Naive thymus-derived CD8-positive, alpha-beta T cell (primary cell): ENCODE measurements around the gene NWD2. TPM values are rescaled to one million over a fixed set of nuclear protein-coding genes. Genes with fewer than 3 reads are reported as not detected.

Source experiments
- ATAC-seq, 2 donors: fragments of 150-1000 bp; cut with Tn5 transposase in 1 of 2; sonication (Bioruptor Pico), chemical (Tn5 transposase) in 1 of 2; 1 replicate in 1 of 2; 2 replicates in 1 of 2; pipeline ENCODE4 v1.10.0; 2021; ENCODE audit warnings: mild to moderate bottlenecking in 2 of 2, moderate library complexity in 2 of 2
- POLR2A ChIA-PET: fragments of 350-600 bp; sonication (Branson Sonifier 250); formaldehyde crosslinking; loops from one replicate; lab custom pipeline; 2021; ENCODE audit warnings: antibody characterized with exemption; lab: Charles Lee
- DNase-seq, 10 donors: peaks; one replicate each; pipeline versions ENCODE4 v3.0.0 to v3.0.0-alpha.2; 2020 to 2022
- H3K27ac Mint-ChIP-seq, 10 donors: one replicate each; pipeline ENCODE4 v1.8.0; 2020 to 2022; ENCODE audit warnings: mild to moderate bottlenecking in 10 of 10, mixed read lengths in 10 of 10, moderate library complexity in 4 of 10, inconsistent platforms in 1 of 10
- H3K27me3 Mint-ChIP-seq, 5 donors: one replicate each; pipeline ENCODE4 v1.8.0; 2021 to 2022; ENCODE audit warnings: mixed read lengths in 5 of 5
- H3K36me3 Mint-ChIP-seq, 3 donors: one replicate each; pipeline ENCODE4 v1.8.0; 2020 to 2022; ENCODE audit warnings: mixed read lengths in 3 of 3, mild to moderate bottlenecking in 2 of 3, inconsistent platforms in 1 of 3
- H3K4me1 Mint-ChIP-seq, 4 donors: one replicate each; pipeline ENCODE4 v1.8.0; 2021 to 2022; ENCODE audit warnings: mixed read lengths in 4 of 4
- H3K4me3 Mint-ChIP-seq, 10 donors: one replicate each; pipeline ENCODE4 v1.8.0; 2020 to 2022; ENCODE audit warnings: mild to moderate bottlenecking in 10 of 10, mixed read lengths in 10 of 10, moderate library complexity in 6 of 10, inconsistent platforms in 1 of 10
- H3K9me3 Mint-ChIP-seq, 9 donors: one replicate each; pipeline ENCODE4 v1.8.0; 2020 to 2022; ENCODE audit warnings: mixed read lengths in 9 of 9, mild to moderate bottlenecking in 3 of 9, inconsistent platforms in 1 of 9, moderate library complexity in 1 of 9
- polyA plus RNA-seq, 3 donors: library from polyadenylated mRNA; unstranded; fragments of 300-500 nt; fragmentation: Illumina TruSeq; gene quantifications; one replicate each; pipeline ENCODE4 v1.2.3, GENCODE V29; 2021
- total RNA-seq, 8 experiments: library from RNA in 2 of 8; stranded (reverse) in 2 of 8; gene quantifications; one replicate each; pipeline ENCODE4 v1.2.3 and lab custom pipeline; 2021 to 2026

NWD2 gene
- total and polyA plus RNA-seq, 5 experiments from 2014 or later, result not detected

DNA sequence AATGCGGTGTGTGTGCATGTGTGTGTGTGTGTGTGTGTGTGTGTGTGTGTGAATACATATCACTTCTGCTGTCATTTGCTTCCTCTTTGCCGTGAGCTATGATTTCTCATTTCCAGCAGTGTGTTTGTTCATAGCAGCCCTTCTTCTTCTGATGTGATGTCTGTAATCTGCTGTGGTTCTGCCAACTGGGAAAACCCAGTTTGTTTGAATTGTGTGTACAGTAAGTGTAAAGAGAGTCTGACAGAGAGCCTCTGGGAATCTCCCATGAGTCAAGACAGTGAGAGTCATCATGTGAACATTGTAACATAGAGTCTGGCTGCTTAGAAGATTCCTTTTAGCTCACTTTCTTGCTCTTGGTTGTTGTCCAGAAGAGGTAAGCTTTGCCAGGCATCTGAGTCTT lies 8.4 kb upstream of the NWD2 start:
- DNase-seq, result no peak
- ATAC-seq, result no peak
- no peak overlapping the region for H3K4me3 Mint-ChIP-seq
- peaks cover 11 to 43% (median 28%) of the 10 kb centered on the region in 5 donors for H3K27me3 Mint-ChIP-seq
- H3K36me3 Mint-ChIP-seq, result no peaks in the 10 kb centered on the region
- no peaks in the 10 kb centered on the region for H3K4me1 Mint-ChIP-seq
- peaks cover 0 to 4% (median 0%) of the 10 kb centered on the region in 9 donors for H3K9me3 Mint-ChIP-seq
- POLR2A ChIA-PET, result no interaction called here
- H3K27ac Mint-ChIP-seq, result no peak overlapping the region

DNA sequence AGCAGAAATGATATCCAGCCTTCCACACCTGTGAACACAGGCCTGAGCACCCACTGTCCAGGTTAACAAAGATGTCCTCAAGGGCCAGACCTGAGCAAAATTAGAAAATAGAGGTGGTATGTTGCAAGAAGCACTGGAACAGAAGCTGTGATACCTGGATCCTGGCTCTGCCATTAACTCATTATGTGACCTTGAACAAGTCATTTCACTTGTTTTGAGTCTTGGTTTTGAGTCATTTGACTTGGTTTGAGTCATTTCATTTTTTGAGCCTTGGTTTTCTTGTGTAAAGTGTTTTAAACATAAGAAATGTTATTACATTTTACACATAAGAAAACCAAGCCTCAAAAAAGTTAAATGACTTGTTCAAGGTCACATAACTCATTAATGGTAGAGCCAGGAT lies 2.9 kb upstream of the NWD2 start:
- no peak for ATAC-seq

DNA sequence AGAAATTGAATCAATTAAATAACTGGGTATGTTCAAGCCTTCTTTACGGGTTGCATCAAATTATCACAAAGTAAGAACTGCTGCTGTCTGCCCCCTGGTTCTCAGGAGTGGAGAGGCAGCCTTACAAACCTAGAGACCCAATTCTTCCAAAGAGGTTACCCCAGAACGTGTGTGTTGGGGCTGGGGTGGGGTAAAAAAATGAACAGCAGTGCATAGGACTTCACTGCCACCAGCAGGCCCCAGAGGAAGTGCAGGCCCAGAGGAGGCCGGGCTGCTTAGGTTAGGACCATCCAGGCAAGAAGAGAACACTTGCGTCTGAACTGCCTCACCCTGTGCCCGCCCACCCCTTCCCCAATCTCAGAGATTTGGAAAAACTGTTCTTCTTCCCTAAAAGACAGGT lies 1.5 kb upstream of the NWD2 start:
- peaks cover 0 to 6% (median 0%) of the 10 kb centered on the region in 9 donors for H3K9me3 Mint-ChIP-seq
- H3K36me3 Mint-ChIP-seq, result peaks cover 0 to 2% (median 0%) of the 10 kb centered on the region in 3 donors
- no peak overlapping the region for H3K27ac Mint-ChIP-seq
- no peak for DNase-seq
- H3K4me1 Mint-ChIP-seq, result peaks cover 0 to 6% (median under 1%) of the 10 kb centered on the region in 4 donors
- ATAC-seq, result no peak
- H3K4me3 Mint-ChIP-seq, result no peak overlapping the region
- peaks cover 26 to 59% (median 41%) of the 10 kb centered on the region in 5 donors for H3K27me3 Mint-ChIP-seq
- POLR2A ChIA-PET, result no interaction called here

More for the DNA sequence above, 2.9 kb upstream of the NWD2 start:
- DNase-seq, result no peak
- peaks cover 0 to 6% (median under 1%) of the 10 kb centered on the region in 4 donors for H3K4me1 Mint-ChIP-seq
- peaks cover 0 to 2% (median 0%) of the 10 kb centered on the region in 3 donors for H3K36me3 Mint-ChIP-seq
- POLR2A ChIA-PET, result no interaction called here
- no peak overlapping the region for H3K27ac Mint-ChIP-seq
- H3K27me3 Mint-ChIP-seq, result peaks cover 28 to 58% (median 39%) of the 10 kb centered on the region in 5 donors
- H3K4me3 Mint-ChIP-seq, result no peak overlapping the region
- H3K9me3 Mint-ChIP-seq, result peaks cover 0 to 6% (median 0%) of the 10 kb centered on the region in 9 donors

DNA sequence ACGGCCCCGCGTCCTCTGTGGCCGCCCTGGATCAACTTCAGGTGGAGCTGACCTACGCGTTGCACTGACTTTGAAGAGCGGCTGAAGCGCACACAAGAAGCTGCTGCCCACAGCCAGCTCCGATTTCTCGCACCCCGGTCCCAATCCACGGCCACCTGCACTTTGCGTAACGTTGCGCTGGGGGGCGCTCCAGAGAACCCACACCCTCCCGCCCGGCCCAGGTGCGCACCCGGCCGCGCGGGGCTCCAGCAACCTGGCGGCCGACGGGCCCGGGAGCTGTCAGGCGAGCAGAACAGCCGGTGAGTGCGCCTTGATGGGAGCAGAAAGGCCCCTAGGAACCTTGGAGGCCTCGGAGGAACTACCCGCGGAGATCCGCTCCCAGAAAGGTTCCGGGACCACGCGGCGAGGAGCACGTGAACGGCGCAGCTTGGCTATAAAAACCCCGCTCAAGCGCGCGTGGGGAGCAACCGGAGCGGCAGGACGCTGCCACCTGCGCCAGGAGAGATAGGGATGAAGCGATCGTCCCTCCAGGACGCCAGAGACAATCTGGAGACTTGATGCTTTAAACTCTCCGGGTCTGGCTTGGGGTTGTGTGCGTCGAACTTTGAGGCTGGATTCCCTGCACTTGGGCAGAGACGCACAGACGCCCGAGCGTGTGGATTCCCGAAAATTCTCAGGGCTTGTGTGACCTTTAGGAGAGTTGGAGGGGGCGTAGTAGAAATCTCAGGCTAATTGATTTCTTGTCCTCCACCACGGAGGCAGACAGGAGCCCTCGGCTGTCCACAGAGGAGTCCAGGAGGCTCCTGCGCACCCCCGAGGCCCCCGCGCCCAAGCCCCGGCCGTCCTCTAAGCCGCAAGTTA lies 591 bp upstream of the NWD2 start:
- H3K9me3 Mint-ChIP-seq, result peaks cover 0 to 6% (median 0%) of the 10 kb centered on the region in 9 donors
- no peak for DNase-seq
- H3K27ac Mint-ChIP-seq, result peak overlapping the region in 1 of 10 donors; percentile 49
- H3K4me3 Mint-ChIP-seq, result no peak overlapping the region
- peaks cover 25 to 68% (median 41%) of the 10 kb centered on the region in 5 donors for H3K27me3 Mint-ChIP-seq
- no peak for ATAC-seq
- H3K36me3 Mint-ChIP-seq, result peaks cover 0 to 2% (median 0%) of the 10 kb centered on the region in 3 donors
- POLR2A ChIA-PET, result no interaction called here
- peaks cover 0 to 6% (median under 1%) of the 10 kb centered on the region in 4 donors for H3K4me1 Mint-ChIP-seq

DNA sequence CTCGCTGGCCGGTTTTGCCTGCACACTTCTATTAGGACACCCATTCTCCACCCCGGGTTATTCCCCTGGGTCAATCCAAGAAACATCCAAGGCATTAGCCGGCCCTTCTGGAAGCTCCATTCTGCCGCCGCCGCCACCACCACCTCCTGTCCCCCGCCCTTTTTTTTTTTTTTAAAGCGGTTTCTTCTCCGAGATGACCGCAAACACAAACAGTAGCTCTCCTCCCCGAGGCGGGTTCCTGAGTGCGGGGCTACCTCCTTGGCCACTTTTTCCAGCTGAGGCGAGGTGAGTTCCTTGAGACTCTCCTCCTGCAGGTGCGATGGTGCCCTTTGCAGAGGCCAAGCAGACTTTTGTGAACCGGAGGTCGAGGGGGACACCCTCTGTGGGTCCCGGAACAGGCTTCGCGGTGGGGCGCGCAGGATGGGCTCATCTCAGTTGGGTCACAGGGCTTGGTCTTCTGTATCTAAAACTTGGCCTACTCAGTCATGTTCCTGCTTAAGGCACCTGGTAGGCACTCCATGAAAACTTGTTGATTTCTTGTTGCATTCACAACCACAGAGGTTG lies 930 bp downstream of the NWD2 start:
- no peak for DNase-seq
- H3K36me3 Mint-ChIP-seq, result peaks cover 0 to 2% (median 0%) of the 10 kb centered on the region in 3 donors
- POLR2A ChIA-PET, result no interaction called here
- peaks cover 25 to 80% (median 45%) of the 10 kb centered on the region in 5 donors for H3K27me3 Mint-ChIP-seq
- peaks cover 0 to 6% (median under 1%) of the 10 kb centered on the region in 4 donors for H3K4me1 Mint-ChIP-seq
- no peak for ATAC-seq
- peak overlapping the region in 1 of 10 donors; percentile 43 for H3K4me3 Mint-ChIP-seq
- peaks cover 0 to 6% (median 0%) of the 10 kb centered on the region in 9 donors for H3K9me3 Mint-ChIP-seq
- no peak overlapping the region for H3K27ac Mint-ChIP-seq

DNA sequence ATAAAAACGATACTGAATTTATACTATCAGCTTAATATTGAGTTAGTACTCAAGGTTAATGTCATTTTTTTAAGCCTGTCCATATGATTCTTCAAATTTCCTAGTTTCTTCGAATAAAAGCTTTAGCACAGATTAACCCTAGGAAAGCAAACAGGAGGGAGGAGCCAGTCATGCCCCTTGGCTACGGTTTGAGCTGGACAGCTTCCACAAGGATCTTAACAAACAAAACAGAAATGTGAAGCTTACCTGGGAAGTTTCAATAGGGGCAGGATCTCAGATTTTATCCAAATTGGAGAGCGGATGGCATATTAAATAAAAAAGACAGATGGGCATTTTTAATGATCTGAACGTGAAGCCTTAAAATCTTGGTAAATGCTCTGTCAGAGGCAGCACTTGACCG lies 2.3 kb downstream of the NWD2 start:
- POLR2A ChIA-PET, result no interaction called here
- Mint-ChIP-seq H3K27ac (no peak overlapping the region), H3K4me3 (no peak overlapping the region), H3K9me3 (peaks cover 0 to 6% (median 0%) of the 10 kb centered on the region in 9 donors), H3K36me3 (peaks cover 0 to 2% (median 0%) of the 10 kb centered on the region in 3 donors), H3K4me1 (peaks cover 0 to 6% (median under 1%) of the 10 kb centered on the region in 4 donors), H3K27me3 (peaks cover 22 to 79% (median 42%) of the 10 kb centered on the region in 5 donors)
- DNase-seq, result no peak
- ATAC-seq, result no peak

DNA sequence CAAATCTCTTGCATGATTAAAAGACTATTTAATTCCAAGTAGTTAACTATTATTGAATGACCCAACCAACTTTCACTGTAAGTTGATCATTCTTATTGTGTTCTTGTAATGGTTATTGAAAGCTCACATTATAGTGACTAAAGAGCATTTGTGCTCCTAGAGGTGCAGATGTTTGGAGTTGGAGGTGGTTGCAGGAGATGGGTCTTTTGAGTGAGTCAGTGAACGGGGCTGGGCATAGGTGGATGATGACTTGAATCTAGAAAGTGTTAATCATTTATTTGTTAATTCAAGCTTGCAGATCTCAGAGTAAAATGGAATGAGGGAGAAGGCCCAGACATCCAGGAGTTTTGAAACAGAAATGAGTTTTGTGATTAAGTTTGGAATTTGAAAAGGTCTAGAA lies 13.7 kb downstream of the NWD2 start:
- no peaks in the 10 kb centered on the region for H3K4me1 Mint-ChIP-seq
- no peak overlapping the region for H3K4me3 Mint-ChIP-seq
- no peaks in the 10 kb centered on the region for H3K36me3 Mint-ChIP-seq
- no peak overlapping the region for H3K27ac Mint-ChIP-seq
- ATAC-seq (no peak), DNase-seq (no peak)
- no peaks in the 10 kb centered on the region for H3K9me3 Mint-ChIP-seq
- POLR2A ChIA-PET, result no interaction called here
- H3K27me3 Mint-ChIP-seq, result peaks cover 2 to 24% (median 4%) of the 10 kb centered on the region in 5 donors

DNA sequence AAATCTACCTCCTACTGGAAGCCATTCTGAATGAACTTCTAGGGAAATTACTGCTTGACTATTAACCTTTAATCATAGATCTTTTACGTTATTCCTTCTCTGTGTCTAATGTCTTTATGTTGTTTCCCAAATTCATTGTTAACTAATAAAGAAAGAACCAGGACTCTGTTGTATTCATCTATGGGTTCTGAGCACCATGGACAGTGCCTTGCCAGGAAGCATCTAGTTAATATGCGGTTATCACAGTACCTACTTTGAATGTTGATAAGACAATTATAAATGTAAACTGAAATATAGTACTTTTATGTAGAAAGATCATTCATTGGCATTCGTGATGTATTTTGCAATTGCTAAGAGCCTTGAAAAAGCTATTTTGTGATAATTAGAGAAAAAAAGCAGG lies 23.8 kb downstream of the NWD2 start:
- H3K27ac Mint-ChIP-seq, result no peak overlapping the region
- peaks cover 5 to 21% (median 9%) of the 10 kb centered on the region in 5 donors for H3K27me3 Mint-ChIP-seq
- POLR2A ChIA-PET, result no interaction called here
- H3K4me1 Mint-ChIP-seq, result no peaks in the 10 kb centered on the region
- no peaks in the 10 kb centered on the region for H3K36me3 Mint-ChIP-seq
- no peak for DNase-seq
- H3K4me3 Mint-ChIP-seq, result no peak overlapping the region
- H3K9me3 Mint-ChIP-seq, result peaks cover 0 to 5% (median 0%) of the 10 kb centered on the region in 9 donors
- ATAC-seq, result no peak

DNA sequence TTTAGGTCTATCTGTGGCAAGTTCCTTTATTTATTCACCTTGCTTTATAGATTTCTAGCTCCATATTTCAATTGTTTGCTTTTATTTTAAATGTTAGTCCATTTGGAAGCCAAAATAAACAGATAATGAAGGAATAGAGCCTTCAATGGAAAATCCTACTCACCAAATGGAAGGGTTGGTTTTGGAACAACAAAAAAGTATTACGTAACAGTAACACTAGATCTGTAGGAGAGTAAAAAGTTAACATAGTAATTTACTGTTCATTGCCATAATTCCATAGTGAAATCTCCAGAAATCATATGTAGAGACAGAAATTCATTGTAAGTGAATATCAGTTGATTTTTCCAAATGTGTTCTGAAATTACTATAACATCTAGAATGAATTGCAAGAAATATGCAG lies 34.6 kb downstream of the NWD2 start:
- H3K4me3 Mint-ChIP-seq, result no peak overlapping the region
- peaks cover 0 to 5% (median 1%) of the 10 kb centered on the region in 5 donors for H3K27me3 Mint-ChIP-seq
- H3K36me3 Mint-ChIP-seq, result peaks cover 0 to 12% (median 1%) of the 10 kb centered on the region in 3 donors
- peaks cover 6 to 40% (median 14%) of the 10 kb centered on the region in 9 donors for H3K9me3 Mint-ChIP-seq
- H3K27ac Mint-ChIP-seq, result no peak overlapping the region
- POLR2A ChIA-PET, result no interaction called here
- no peaks in the 10 kb centered on the region for H3K4me1 Mint-ChIP-seq
- DNase-seq, result no peak
- no peak for ATAC-seq

DNA sequence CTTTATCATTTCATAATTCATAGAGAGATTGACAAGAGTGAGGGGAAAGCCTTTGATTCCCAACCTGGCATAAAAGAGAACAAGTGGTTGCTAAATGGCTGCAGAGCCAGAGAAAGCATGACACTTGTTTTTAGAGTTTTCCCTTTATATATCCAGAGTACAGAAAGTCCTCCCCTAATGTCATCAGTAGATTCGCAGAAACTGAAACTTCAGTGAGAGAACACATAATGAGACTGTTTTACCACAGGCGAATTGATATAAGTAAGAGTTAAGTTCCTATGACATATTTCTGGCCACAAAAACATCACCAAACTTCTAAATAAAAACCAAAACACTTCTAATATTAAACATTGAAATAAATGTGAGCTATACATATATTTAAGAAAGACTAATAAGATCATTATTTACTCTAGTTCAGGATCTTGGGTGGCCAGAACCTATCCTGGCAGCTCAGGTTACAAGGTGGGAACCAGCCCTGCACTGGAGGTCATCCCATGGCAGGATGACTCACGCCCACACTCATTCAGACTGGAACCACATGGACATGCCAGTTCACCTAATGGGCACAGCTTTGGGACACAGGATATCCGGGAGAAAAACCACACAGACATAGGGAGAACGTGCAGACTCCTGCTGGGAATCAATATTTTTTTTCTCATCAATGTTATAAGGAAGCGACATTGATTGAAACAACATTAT lies 35.5 kb downstream of the NWD2 start:
- no peak for ATAC-seq
- no peaks in the 10 kb centered on the region for H3K4me1 Mint-ChIP-seq

DNA sequence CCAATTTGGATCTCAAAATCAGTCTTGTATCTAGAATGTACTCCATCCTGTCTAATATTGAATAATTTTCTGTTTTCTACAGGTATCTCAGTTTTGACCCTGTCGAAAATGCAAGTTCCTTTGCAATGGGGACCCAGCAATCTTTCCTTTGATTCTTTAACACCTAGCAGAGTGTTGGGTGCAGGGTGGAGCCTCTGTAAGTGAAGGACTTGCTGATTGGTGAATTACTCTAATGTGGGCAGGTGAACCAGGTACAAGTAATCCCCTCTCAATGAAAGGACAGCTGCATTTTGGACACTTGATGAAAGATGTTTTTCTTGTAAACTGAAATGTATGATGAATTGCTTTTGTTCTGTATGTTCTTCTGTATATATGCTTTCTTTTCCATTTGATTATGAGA lies 54.9 kb downstream of the NWD2 start:
- POLR2A ChIA-PET, result no interaction called here
- DNase-seq (no peak), ATAC-seq (no peak)
- Mint-ChIP-seq H3K4me1 (no peaks in the 10 kb centered on the region), H3K27ac (no peak overlapping the region), H3K27me3 (peaks cover 0 to 15% (median 2%) of the 10 kb centered on the region in 5 donors), H3K9me3 (peaks cover 0 to 3% (median 0%) of the 10 kb centered on the region in 9 donors), H3K4me3 (no peak overlapping the region), H3K36me3 (no peaks in the 10 kb centered on the region)

More for the DNA sequence above, 35.5 kb downstream of the NWD2 start:
- Mint-ChIP-seq H3K27ac (no peak overlapping the region), H3K27me3 (peaks cover 0 to 10% (median 5%) of the 10 kb centered on the region in 5 donors), H3K36me3 (peaks cover 0 to 12% (median 1%) of the 10 kb centered on the region in 3 donors), H3K4me3 (no peak overlapping the region), H3K9me3 (peaks cover 6 to 38% (median 14%) of the 10 kb centered on the region in 9 donors)
- no peak for DNase-seq
- POLR2A ChIA-PET, result no interaction called here

DNA sequence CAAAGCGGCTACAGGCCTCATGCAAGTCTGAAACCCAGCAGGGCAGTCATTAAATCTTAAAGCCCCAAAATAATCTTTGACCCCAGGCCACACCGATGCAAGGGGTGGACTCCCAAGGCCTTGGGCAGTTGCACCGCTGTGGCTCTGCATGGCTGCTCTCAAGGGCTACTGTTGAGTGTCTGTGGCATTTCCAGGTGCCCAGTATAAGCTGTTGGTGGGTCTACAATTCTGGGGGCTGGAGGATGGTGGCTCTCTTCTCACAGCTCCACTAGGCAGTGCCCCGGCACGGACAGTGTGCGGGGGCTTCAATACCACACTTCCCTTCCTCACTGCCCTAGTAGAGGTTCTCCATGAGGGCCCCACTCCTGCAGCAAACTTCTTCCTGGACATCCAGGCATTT lies 60.1 kb downstream of the NWD2 start:
- peaks cover 0 to 21% (median 7%) of the 10 kb centered on the region in 9 donors for H3K9me3 Mint-ChIP-seq
- peaks cover 0 to 13% (median 5%) of the 10 kb centered on the region in 5 donors for H3K27me3 Mint-ChIP-seq
- H3K36me3 Mint-ChIP-seq, result peaks cover 0 to under 1% (median 0%) of the 10 kb centered on the region in 3 donors
- DNase-seq (no peak), ATAC-seq (no peak)
- H3K4me3 Mint-ChIP-seq, result no peak overlapping the region
- POLR2A ChIA-PET, result no interaction called here
- no peak overlapping the region for H3K27ac Mint-ChIP-seq
- H3K4me1 Mint-ChIP-seq, result no peaks in the 10 kb centered on the region
